ENCODE data around the gene TEAD4. TPM values are rescaled to one million over a fixed set of nuclear protein-coding genes. Genes with fewer than 3 reads are reported as not detected.
A peak's percentile ranks its signal among the peaks of the same experiment; 100 is the strongest.

The TEAD4 gene
- total and polyA plus RNA-seq, 12 donors = 4.7 to 45.6 (median 11.4) TPM

GRCh38 chr12:3076730-3077571 lies 117.8 kb downstream of the TEAD4 start, which contains the start of gene TSPAN9:
TSS of gene TSPAN9 (plus strand) at chr12:3077379. CDS start at chr12:3201194, 123,815 bp downstream.
- peak; percentile 82 to 94 (median 90) for ATAC-seq
- Histone ChIP-seq H3K27me3 (peaks cover 0 to 42% (median 0%) of the 10 kb centered on the region in 7 donors), H3K27ac (peak within 1 kb of the TSS; percentile 83 to 98 (median 96)), H3K4me1 (peaks cover 3 to 71% (median 49%) of the 10 kb centered on the region in 9 donors), H3K4me3 (peak within 1 kb of the TSS; percentile 74 to 98 (median 92)), H3K36me3 (no peaks in the 10 kb centered on the region), H3K9me3 (no peaks in the 10 kb centered on the region)
- peak; percentile 80 to 84 for DNase-seq
- WGBS, 2 donors = 0 to 2% methylated on average over 36 to 92 of the region's 95 CpGs
- intact Hi-C loops (cut with DNase I) = loop anchor here in 9 of 10 donors (2.0 to 10.0 kb wide), 6 partner anchors 44 to 125 kb away; no protein-coding TSS in a partner anchor
- no peak for TF ChIP-seq CTCF (IDR thresholded peaks at IDR 0.05)

GRCh38 chr12:3077572-3078081 lies 118.4 kb downstream of the TEAD4 start:
- ATAC-seq (peak in 7 of 8 donors; percentile 2 to 23 (median 18)), DNase-seq (peak; percentile 46)
- Histone ChIP-seq H3K9me3 (no peaks in the 10 kb centered on the region), H3K4me3 (peak overlapping the region; percentile 74 to 98 (median 92)), H3K4me1 (peaks cover 3 to 78% (median 52%) of the 10 kb centered on the region in 9 donors), H3K36me3 (no peaks in the 10 kb centered on the region), H3K27ac (peak overlapping the region; percentile 83 to 98 (median 96)), H3K27me3 (peaks cover 0 to 42% (median 0%) of the 10 kb centered on the region in 7 donors)
- TF ChIP-seq CTCF (IDR thresholded peaks at IDR 0.05) = no peak
- intact Hi-C loops (cut with DNase I) = loop anchor here in 9 of 10 donors (2.0 to 10.0 kb wide), 7 partner anchors 19 to 125 kb away; no protein-coding TSS in a partner anchor
- 0 to 1% methylated on average over 30 to 32 of the region's 32 CpGs for WGBS, 2 donors

- intact Hi-C loops (cut with DNase I) = loop anchor here in 8 of 10 donors (2.0 to 10.0 kb wide), 6 partner anchors 19 to 124 kb away; no protein-coding TSS in a partner anchor
- ATAC-seq (no peak), DNase-seq (no peak)
- 27 to 31% methylated on average over 10 of the region's 10 CpGs for WGBS, 2 donors
- Histone ChIP-seq H3K4me3 (peak overlapping the region; percentile 74 to 98 (median 92)), H3K27me3 (peaks cover 0 to 42% (median 0%) of the 10 kb centered on the region in 7 donors), H3K27ac (peak overlapping the region in 9 of 10 donors; percentile 92 to 98 (median 96)), H3K9me3 (no peaks in the 10 kb centered on the region), H3K36me3 (no peaks in the 10 kb centered on the region), H3K4me1 (peaks cover 3 to 79% (median 56%) of the 10 kb centered on the region in 9 donors)
- no peak for TF ChIP-seq CTCF (IDR thresholded peaks at IDR 0.05)
These were observed 119.1 kb downstream of the TEAD4 start for GRCh38 chr12:3078086-3078820.

All from heart right ventricle (tissue), 16 donors.